HCT116 (cell line): ENCODE measurements around the gene SH3TC1. TPM values are rescaled to one million over a fixed set of nuclear protein-coding genes. Genes with fewer than 3 reads are reported as not detected.

Experiments
- ATAC-seq: fragments of 200-7000 bp; cut with Tn5 transposase; 2 replicates; pipeline ENCODE4 v1.9.1; 2020; ENCODE audit warnings: mild to moderate bottlenecking, moderate library complexity
- BruUV-seq: library from RNA; stranded (reverse); fragments of 400-500 nt; replicated peaks from 2 replicates; lab custom pipeline; 2021; lab: Mats Ljungman, UMichigan
- CTCF ChIA-PET: fragments of 300-600 bp; sonication (Branson Sonifier 250); formaldehyde crosslinking; loops from one replicate; lab custom pipeline; 2021; ENCODE audit warnings: antibody characterized with exemption; lab: Charles Lee
- POLR2A ChIA-PET: fragments of 300-600, 350-600 bp; sonication (Branson Sonifier 250); formaldehyde crosslinking; loops from one replicate; lab custom pipeline; 2021; ENCODE audit warnings: antibody characterized with exemption; lab: Charles Lee
- RAD21 ChIA-PET, 2 experiments: fragments of 300-600 bp; sonication (Branson Sonifier 250); formaldehyde crosslinking; loops; one replicate each; lab custom pipeline; 2023; ENCODE audit warnings: low total read pairs in 2 of 2; ENCODE audit not compliant: uncharacterized antibody in 2 of 2, unreplicated experiment in 2 of 2, low non-redundant PET in 1 of 2; lab: Charles Lee
- DNase-seq: peaks from one replicate; pipeline ENCODE4 v3.0.0-alpha.2; 2010; ENCODE audit warnings: low read depth, low spot score
- H2AFZ ChIP-seq: fragments of 200-600 bp; shearing (Covaris generic), sonication (generic); 2 replicates; pipeline ENCODE4 v1.6.1; 2017; ENCODE audit warnings: low read depth, mixed run types, mixed read lengths, antibody characterized with exemption, low read length; ENCODE audit not compliant: poor library complexity, severe bottlenecking
- H3K27ac ChIP-seq: 2 replicates; pipeline ENCODE4 v1.5.1; 2012; ENCODE audit warnings: low read depth, low read length
- H3K27me3 ChIP-seq: fragments of 200-600 bp; sonication (generic); 2 replicates; pipeline ENCODE4 v1.6.1; 2016; ENCODE audit warnings: mixed run types, low read length, mixed read lengths; ENCODE audit not compliant: insufficient read depth
- H3K36me3 ChIP-seq, 2 experiments: fragments of 200-500 bp in 1 of 2; fragments of 200-600 bp in 1 of 2; sonication (Bioruptor generic) in 1 of 2; sonication (generic) in 1 of 2; 2 replicates each; pipeline versions ENCODE4 v1.5.1 to v1.6.1; 2014 to 2016; ENCODE audit warnings: low read length in 2 of 2, inconsistent platforms in 1 of 2, mixed read lengths in 1 of 2, mixed run types in 1 of 2; ENCODE audit not compliant: insufficient read depth in 2 of 2, control insufficient read depth in 1 of 2
- H3K4me1 ChIP-seq, 2 experiments: fragments of 200-600 bp in 1 of 2; sonication (generic) in 1 of 2; 2 replicates each; pipeline versions ENCODE4 v1.5.1 to v1.6.1; 2012 to 2017; ENCODE audit warnings: low read length in 2 of 2, inconsistent platforms in 1 of 2, mild to moderate bottlenecking in 1 of 2, mixed read lengths in 1 of 2, mixed run types in 1 of 2, moderate library complexity in 1 of 2; ENCODE audit not compliant: insufficient read depth in 2 of 2, control insufficient read depth in 1 of 2
- H3K4me2 ChIP-seq: fragments of 200-600 bp; sonication (generic); 2 replicates; pipeline ENCODE4 v1.6.1; 2017; ENCODE audit warnings: mixed run types, low read length, mixed read lengths
- H3K4me3 ChIP-seq, 2 experiments: fragments of 200-600 bp in 1 of 2; sonication (generic) in 1 of 2; replicated peaks in 1 of 2; 2 replicates each; pipeline ENCODE4 v1.5.1; 2011 to 2016; ENCODE audit warnings: low read length in 2 of 2, control low read depth in 1 of 2, low read depth in 1 of 2, mild to moderate bottlenecking in 1 of 2, mixed read lengths in 1 of 2, mixed run types in 1 of 2
- H3K79me2 ChIP-seq: fragments of 200-600 bp; sonication (generic); 2 replicates; pipeline ENCODE4 v1.6.1; 2017; ENCODE audit warnings: mild to moderate bottlenecking, mixed run types, low read length, moderate library complexity, mixed read lengths; ENCODE audit not compliant: insufficient read depth
- H3K9ac ChIP-seq: fragments of 200-600 bp; sonication (generic); 2 replicates; pipeline ENCODE4 v1.6.1; 2016; ENCODE audit warnings: low read length, mixed read lengths
- H3K9me2 ChIP-seq: fragments of 200-600 bp; sonication (generic), shearing (Covaris generic); 2 replicates; pipeline ENCODE4 v1.6.1; 2017; ENCODE audit warnings: mixed run types, mild to moderate bottlenecking, moderate library complexity; ENCODE audit not compliant: insufficient read depth
- H3K9me3 ChIP-seq, 2 experiments: fragments of 200-500 bp in 1 of 2; fragments of 200-600 bp in 1 of 2; sonication (Bioruptor generic) in 1 of 2; sonication (generic) in 1 of 2; 2 replicates each; pipeline ENCODE4 v1.6.1; 2014 to 2017; ENCODE audit warnings: low read length in 2 of 2, mixed read lengths in 2 of 2, inconsistent platforms in 1 of 2, low read depth in 1 of 2, mild to moderate bottlenecking in 1 of 2, mixed run types in 1 of 2, moderate library complexity in 1 of 2; ENCODE audit not compliant: control insufficient read depth in 1 of 2, insufficient read depth in 1 of 2
- H4K20me1 ChIP-seq: fragments of 200-600 bp; sonication (generic), shearing (Covaris generic); 2 replicates; pipeline ENCODE4 v1.6.1; 2017; ENCODE audit warnings: mixed run types, mild to moderate bottlenecking, moderate library complexity; ENCODE audit not compliant: insufficient read depth
- CBX3 ChIP-seq: IDR thresholded peaks from 2 replicates; pipeline ENCODE4 v1.6.1; 2012; ENCODE audit warnings: low read depth
- CEBPB ChIP-seq: IDR thresholded peaks from 2 replicates; pipeline ENCODE4 v1.6.1; 2012; ENCODE audit warnings: low read depth
- ELF1 ChIP-seq: IDR thresholded peaks from 2 replicates; pipeline ENCODE4 v1.6.1; 2012; ENCODE audit warnings: low read depth, borderline replicate concordance
- EZH2phosphoT487 ChIP-seq: fragments of 200-600 bp; IDR thresholded peaks from 2 replicates; pipeline ENCODE4 v1.6.1; 2018; ENCODE audit warnings: antibody characterized with exemption, borderline replicate concordance
- FOSL1 ChIP-seq: IDR thresholded peaks from 2 replicates; pipeline ENCODE4 v1.6.1; 2012; ENCODE audit warnings: low read depth
- JUND ChIP-seq: IDR thresholded peaks from 2 replicates; pipeline ENCODE4 v1.6.1; 2012
- POLR2A ChIP-seq: IDR thresholded peaks from 2 replicates; pipeline ENCODE4 v1.7.0; 2011; ENCODE audit warnings: borderline replicate concordance; ENCODE audit not compliant: insufficient read depth, insufficient read length; ENCODE audit errors: extremely low read depth
- SP1 ChIP-seq: IDR thresholded peaks from 2 replicates; pipeline ENCODE4 v1.6.1; 2012; ENCODE audit warnings: low read depth
- SRF ChIP-seq: IDR thresholded peaks from 2 replicates; pipeline ENCODE4 v1.6.1; 2012; ENCODE audit warnings: low read depth
- ZFX ChIP-seq: fragments of 450-650 bp; IDR thresholded peaks from 2 replicates; pipeline ENCODE4 v1.6.1; 2017
- intact Hi-C: fragments of 100-400 bp; cut with micrococcal nuclease; formaldehyde crosslinking; loops from 2 replicates; pipeline ENCODE4 v1.10.0; 2022
- total RNA-seq: library from RNA; stranded (reverse); gene quantifications from one replicate; pipeline ENCODE4 v1.2.1, GENCODE V29; 2021; ENCODE audit not compliant: unreplicated experiment
- TF ChIP-seq, protein P1 (sequence below), 3 experiments: fragments of 200-600 bp in 1 of 3; sonication (generic) in 1 of 3; IDR thresholded peaks in 2 of 3; conservative IDR thresholded peaks in 1 of 3; 2 replicates each; pipeline ENCODE4 v1.5.1; 2012 to 2017; ENCODE audit warnings: low read depth in 2 of 3, low read length in 2 of 3, antibody characterized with exemption in 1 of 3, borderline replicate concordance in 1 of 3, control low read depth in 1 of 3, mild to moderate bottlenecking in 1 of 3, mixed read lengths in 1 of 3, mixed run types in 1 of 3, moderate library complexity in 1 of 3; ENCODE audit not compliant: insufficient read depth in 1 of 3
- TF ChIP-seq, protein P2 (sequence below): IDR thresholded peaks from 2 replicates; pipeline ENCODE4 v1.6.1; 2012
- TF ChIP-seq, protein P3 (sequence below): IDR thresholded peaks from 2 replicates; pipeline ENCODE4 v1.6.1; 2012; ENCODE audit warnings: low read depth

SH3TC1 gene
- total RNA-seq, 1 experiment from 2014 or later, result 12.5 TPM

DNA sequence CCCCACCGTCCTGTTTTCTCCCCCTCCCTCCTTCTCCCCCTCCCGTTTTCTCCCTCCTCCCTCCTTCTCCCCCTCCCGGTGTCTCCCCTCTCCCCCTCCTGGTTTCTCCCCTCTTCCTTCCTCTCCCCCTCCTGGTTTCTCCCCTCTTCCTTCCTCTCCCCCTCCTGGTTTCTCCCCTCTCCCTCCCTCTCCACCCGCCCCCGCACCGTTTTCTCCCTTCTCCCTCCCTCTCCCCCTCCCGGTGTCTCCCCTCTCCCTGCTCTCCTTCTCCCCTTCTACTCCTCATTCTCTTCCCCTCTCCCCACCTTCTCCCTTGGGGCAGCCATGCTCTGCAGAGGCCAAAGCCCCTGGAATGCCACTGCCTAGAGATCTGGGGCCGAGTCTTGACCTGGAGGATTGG lies 12.2 kb downstream of the SH3TC1 start:
- H3K4me1 ChIP-seq, result peaks cover 2 to 7% of the 10 kb centered on the region in 2 experiments; a peak in 3 of 4 replicates
- no peaks in the 10 kb centered on the region for H3K79me2 ChIP-seq
- no peaks in the 10 kb centered on the region for H3K9me2 ChIP-seq
- intact Hi-C loops, result no loop called here
- H3K27me3 ChIP-seq, result no peaks in the 10 kb centered on the region
- no peak for TF ChIP-seq SP1
- TF ChIP-seq JUND, result no peak
- no peak for TF ChIP-seq POLR2A
- TF ChIP-seq FOSL1, result no peak
- TF ChIP-seq CEBPB, result no peak
- TF ChIP-seq ELF1, result no peak
- no peak for TF ChIP-seq ZFX
- TF ChIP-seq, protein P1, sequence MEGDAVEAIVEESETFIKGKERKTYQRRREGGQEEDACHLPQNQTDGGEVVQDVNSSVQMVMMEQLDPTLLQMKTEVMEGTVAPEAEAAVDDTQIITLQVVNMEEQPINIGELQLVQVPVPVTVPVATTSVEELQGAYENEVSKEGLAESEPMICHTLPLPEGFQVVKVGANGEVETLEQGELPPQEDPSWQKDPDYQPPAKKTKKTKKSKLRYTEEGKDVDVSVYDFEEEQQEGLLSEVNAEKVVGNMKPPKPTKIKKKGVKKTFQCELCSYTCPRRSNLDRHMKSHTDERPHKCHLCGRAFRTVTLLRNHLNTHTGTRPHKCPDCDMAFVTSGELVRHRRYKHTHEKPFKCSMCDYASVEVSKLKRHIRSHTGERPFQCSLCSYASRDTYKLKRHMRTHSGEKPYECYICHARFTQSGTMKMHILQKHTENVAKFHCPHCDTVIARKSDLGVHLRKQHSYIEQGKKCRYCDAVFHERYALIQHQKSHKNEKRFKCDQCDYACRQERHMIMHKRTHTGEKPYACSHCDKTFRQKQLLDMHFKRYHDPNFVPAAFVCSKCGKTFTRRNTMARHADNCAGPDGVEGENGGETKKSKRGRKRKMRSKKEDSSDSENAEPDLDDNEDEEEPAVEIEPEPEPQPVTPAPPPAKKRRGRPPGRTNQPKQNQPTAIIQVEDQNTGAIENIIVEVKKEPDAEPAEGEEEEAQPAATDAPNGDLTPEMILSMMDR (IDR thresholded peaks at IDR 0.05 in 2 of 3, conservative IDR thresholded peaks at IDR 0.05 in 1 of 3; ENCODE audit: borderline replicate concordance in 1 of 3, insufficient read depth in 1 of 3, low read depth in 2 of 3, low read length in 2 of 3), result no peak
- no peak for TF ChIP-seq CBX3
- TF ChIP-seq SRF, result no peak
- TF ChIP-seq, protein P2, sequence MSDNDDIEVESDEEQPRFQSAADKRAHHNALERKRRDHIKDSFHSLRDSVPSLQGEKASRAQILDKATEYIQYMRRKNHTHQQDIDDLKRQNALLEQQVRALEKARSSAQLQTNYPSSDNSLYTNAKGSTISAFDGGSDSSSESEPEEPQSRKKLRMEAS, result no peak
- no peak for TF ChIP-seq EZH2phosphoT487
- TF ChIP-seq, protein P3, sequence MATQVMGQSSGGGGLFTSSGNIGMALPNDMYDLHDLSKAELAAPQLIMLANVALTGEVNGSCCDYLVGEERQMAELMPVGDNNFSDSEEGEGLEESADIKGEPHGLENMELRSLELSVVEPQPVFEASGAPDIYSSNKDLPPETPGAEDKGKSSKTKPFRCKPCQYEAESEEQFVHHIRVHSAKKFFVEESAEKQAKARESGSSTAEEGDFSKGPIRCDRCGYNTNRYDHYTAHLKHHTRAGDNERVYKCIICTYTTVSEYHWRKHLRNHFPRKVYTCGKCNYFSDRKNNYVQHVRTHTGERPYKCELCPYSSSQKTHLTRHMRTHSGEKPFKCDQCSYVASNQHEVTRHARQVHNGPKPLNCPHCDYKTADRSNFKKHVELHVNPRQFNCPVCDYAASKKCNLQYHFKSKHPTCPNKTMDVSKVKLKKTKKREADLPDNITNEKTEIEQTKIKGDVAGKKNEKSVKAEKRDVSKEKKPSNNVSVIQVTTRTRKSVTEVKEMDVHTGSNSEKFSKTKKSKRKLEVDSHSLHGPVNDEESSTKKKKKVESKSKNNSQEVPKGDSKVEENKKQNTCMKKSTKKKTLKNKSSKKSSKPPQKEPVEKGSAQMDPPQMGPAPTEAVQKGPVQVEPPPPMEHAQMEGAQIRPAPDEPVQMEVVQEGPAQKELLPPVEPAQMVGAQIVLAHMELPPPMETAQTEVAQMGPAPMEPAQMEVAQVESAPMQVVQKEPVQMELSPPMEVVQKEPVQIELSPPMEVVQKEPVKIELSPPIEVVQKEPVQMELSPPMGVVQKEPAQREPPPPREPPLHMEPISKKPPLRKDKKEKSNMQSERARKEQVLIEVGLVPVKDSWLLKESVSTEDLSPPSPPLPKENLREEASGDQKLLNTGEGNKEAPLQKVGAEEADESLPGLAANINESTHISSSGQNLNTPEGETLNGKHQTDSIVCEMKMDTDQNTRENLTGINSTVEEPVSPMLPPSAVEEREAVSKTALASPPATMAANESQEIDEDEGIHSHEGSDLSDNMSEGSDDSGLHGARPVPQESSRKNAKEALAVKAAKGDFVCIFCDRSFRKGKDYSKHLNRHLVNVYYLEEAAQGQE, result no peak
- no peaks in the 10 kb centered on the region for H3K9me3 ChIP-seq
- no peak overlapping the region for H3K4me2 ChIP-seq
- no peak for DNase-seq
- H3K4me3 ChIP-seq, result no peak overlapping the region
- BruUV-seq, result no TSS peak
- H4K20me1 ChIP-seq, result no peaks in the 10 kb centered on the region
- no peak overlapping the region for H3K27ac ChIP-seq
- ATAC-seq, result no peak
- ChIA-PET POLR2A (no interaction called here), RAD21 (interaction anchor here in 1 of 2 experiments (0.6 kb wide), 1 partner anchor 198 kb away, joined by 3 read pairs; no protein-coding TSS in a partner anchor), CTCF (no interaction called here)
- no peak overlapping the region for H3K9ac ChIP-seq
- no peaks in the 10 kb centered on the region for H3K36me3 ChIP-seq
- H2AFZ ChIP-seq, result no peak overlapping the region
